Colonic mucosa (tissue), 4 donors: ENCODE data around the gene C20orf202. TPM values are rescaled to one million over a fixed set of nuclear protein-coding genes. Genes with fewer than 3 reads are reported as not detected.
"Not testable (repeated sequence)": the region's sequence is repeated elsewhere in the genome, so short reads cannot be mapped to it uniquely, and the experiment has no call there.

Experiments used
- DNase-seq: peaks from one replicate; pipeline ENCODE4 v3.0.0-alpha.2; 2020
- H3K27ac ChIP-seq: fragments of 200-600 bp; one replicate; pipeline ENCODE4 v1.8.0; 2021
- H3K27me3 ChIP-seq: fragments of 200-600 bp; one replicate; pipeline ENCODE4 v1.8.0; 2021
- H3K36me3 ChIP-seq: fragments of 200-600 bp; one replicate; pipeline ENCODE4 v1.8.0; 2021
- H3K4me1 ChIP-seq: fragments of 200-600 bp; one replicate; pipeline ENCODE4 v1.8.0; 2021; ENCODE audit warnings: mild to moderate bottlenecking
- H3K4me3 ChIP-seq: fragments of 200-600 bp; one replicate; pipeline ENCODE4 v1.8.0; 2021
- H3K9ac ChIP-seq, 2 donors: one replicate each; pipeline ENCODE4 v1.7.0; 2013; ENCODE audit warnings: control low read depth in 2 of 2, low read depth in 2 of 2, low read length in 2 of 2
- H3K9me3 ChIP-seq: fragments of 200-600 bp; one replicate; pipeline ENCODE4 v1.8.0; 2021
- CTCF ChIP-seq: fragments of 200-600 bp; IDR thresholded peaks from one replicate; pipeline ENCODE4 v1.8.0; 2022; ENCODE audit warnings: antibody characterized with exemption, mild to moderate bottlenecking
- intact Hi-C: fragments of 100-400 bp; cut with DNase I; formaldehyde crosslinking; loops from one replicate; pipeline ENCODE4 v1.14.1; 2022
- total RNA-seq, 2 donors: library from RNA; stranded (reverse); fragmentation: NEBNext Ultra II Directional in 1 of 2; extraction: Animal tissue kit (Norgen Biotek cat#: 25700) in 1 of 2; gene quantifications; one replicate each; pipeline ENCODE4 v1.2.1, GENCODE V29; 2021
- donor health status: healthy.
- donor health status: DM: no; HTN: no; CAD: no.
- donor health status: DM: no; HTN: no; CAD: no.

Gene C20orf202
- total RNA-seq, 2 donors from 2014 or later: 0.19 TPM; not detected in 1

GRCh38 chr20:1240549-1240948, 37.3 kb downstream of the C20orf202 start:
- Histone ChIP-seq H3K4me3 (no peak overlapping the region), H3K4me1 (no peaks in the 10 kb centered on the region), H3K9ac (no peak overlapping the region), H3K27ac (no peak overlapping the region), H3K36me3 (no peaks in the 10 kb centered on the region), H3K27me3 (no peaks in the 10 kb centered on the region), H3K9me3 (no peaks in the 10 kb centered on the region)
- no peak for DNase-seq
- intact Hi-C loops: no loop called here
- no peak for TF ChIP-seq CTCF

GRCh38 chr20:1241456-1241855, 38.2 kb downstream of the C20orf202 start:
- H3K4me1 ChIP-seq: no peaks in the 10 kb centered on the region
- H3K36me3 ChIP-seq: no peaks in the 10 kb centered on the region
- no peaks in the 10 kb centered on the region for H3K27me3 ChIP-seq
- DNase-seq: no peak
- no peak overlapping the region for H3K9ac ChIP-seq
- no peak for TF ChIP-seq CTCF
- H3K4me3 ChIP-seq: no peak overlapping the region
- intact Hi-C loops: no loop called here
- no peaks in the 10 kb centered on the region for H3K9me3 ChIP-seq
- H3K27ac ChIP-seq: no peak overlapping the region

- no peaks in the 10 kb centered on the region for H3K4me1 ChIP-seq
- intact Hi-C loops: no loop called here
- no peaks in the 10 kb centered on the region for H3K27me3 ChIP-seq
- DNase-seq: no peak
- H3K27ac ChIP-seq: no peak overlapping the region
- H3K4me3 ChIP-seq: no peak overlapping the region
- no peaks in the 10 kb centered on the region for H3K9me3 ChIP-seq
- TF ChIP-seq CTCF: no peak
- H3K9ac ChIP-seq: no peak overlapping the region
- H3K36me3 ChIP-seq: no peaks in the 10 kb centered on the region
Measured at GRCh38 chr20:1242099-1242498, 38.8 kb downstream of the C20orf202 start.

- TF ChIP-seq CTCF: no peak
- DNase-seq: no peak
- H3K9me3 ChIP-seq: no peaks in the 10 kb centered on the region
- H3K4me1 ChIP-seq: no peaks in the 10 kb centered on the region
- no peak overlapping the region for H3K4me3 ChIP-seq
- H3K27me3 ChIP-seq: no peaks in the 10 kb centered on the region
- intact Hi-C loops: no loop called here
- no peak overlapping the region for H3K9ac ChIP-seq
- no peaks in the 10 kb centered on the region for H3K36me3 ChIP-seq
- H3K27ac ChIP-seq: no peak overlapping the region
Measured at GRCh38 chr20:1242530-1242929, 39.3 kb downstream of the C20orf202 start.

GRCh38 chr20:1245578-1245977, 42.3 kb downstream of the C20orf202 start:
- no peak overlapping the region for H3K27ac ChIP-seq
- intact Hi-C loops: no loop called here
- no peaks in the 10 kb centered on the region for H3K36me3 ChIP-seq
- TF ChIP-seq CTCF: no peak
- H3K9me3 ChIP-seq: no peaks in the 10 kb centered on the region
- H3K27me3 ChIP-seq: no peaks in the 10 kb centered on the region
- DNase-seq: no peak
- H3K9ac ChIP-seq: no peak overlapping the region
- no peaks in the 10 kb centered on the region for H3K4me1 ChIP-seq
- H3K4me3 ChIP-seq: no peak overlapping the region

GRCh38 chr20:1247689-1248088, 44.4 kb downstream of the C20orf202 start:
- no peak for TF ChIP-seq CTCF
- Histone ChIP-seq H3K4me1 (no peaks in the 10 kb centered on the region), H3K9me3 (no peaks in the 10 kb centered on the region), H3K27ac (no peak overlapping the region), H3K4me3 (no peak overlapping the region), H3K36me3 (no peaks in the 10 kb centered on the region), H3K9ac (no peak overlapping the region), H3K27me3 (no peaks in the 10 kb centered on the region)
- intact Hi-C loops: no loop called here
- no peak for DNase-seq

GRCh38 chr20:1250282-1250681, 47.0 kb downstream of the C20orf202 start:
- intact Hi-C loops, H3K9me3 ChIP-seq, H3K27ac ChIP-seq, H3K27me3 ChIP-seq, H3K9ac ChIP-seq, H3K4me1 ChIP-seq, H3K36me3 ChIP-seq, DNase-seq, H3K4me3 ChIP-seq: not testable (repeated sequence)
